Sciatic nerve (tissue), 2 donors: ENCODE results near the gene TACC3. TPM values are rescaled to one million over a fixed set of nuclear protein-coding genes. Genes with fewer than 3 reads are reported as not detected.

Source experiments
- ATAC-seq: fragments of 200-7000 bp; cut with Tn5 transposase; one replicate; pipeline ENCODE4 v1.9.1; 2020; ENCODE audit warnings: mild to moderate bottlenecking, moderate library complexity
- DNase-seq: peaks from one replicate; pipeline ENCODE4 v3.0.0-alpha.2; 2020; ENCODE audit warnings: low spot score
- intact Hi-C: fragments of 100-400 bp; cut with DNase I; formaldehyde crosslinking; loops from one replicate; pipeline ENCODE4 v1.14.2; 2022
- total RNA-seq: library from RNA; stranded (reverse); fragmentation: NEBNext Ultra II Directional; extraction: Animal tissue kit (Norgen Biotek cat#: 25700); gene quantifications from one replicate; pipeline ENCODE4 v1.2.1, GENCODE V29; 2021
- donor health status: DM: no; HTN: no; CAD: no.
- donor health status: DM: no; HTN: no; CAD: no.

TACC3 gene
- total RNA-seq, 1 donor from 2014 or later, result 9.9 TPM

GRCh38 chr4:1718095-1718850, 3.0 kb upstream of the TACC3 start:
- DNase-seq (no peak), ATAC-seq (no peak)
- intact Hi-C loops, result no loop called here

- intact Hi-C loops, result no loop called here
- ATAC-seq (peak; percentile 31), DNase-seq (peak; percentile 76)
Measured at GRCh38 chr4:1720163-1720983, 948 bp upstream of the TACC3 start.

GRCh38 chr4:1721666-1722550, 587 bp downstream of the TACC3 start:
- no peak for DNase-seq
- no peak for ATAC-seq
- intact Hi-C loops, result no loop called here

- no peak for ATAC-seq
- intact Hi-C loops, result no loop called here
Measured at GRCh38 chr4:1722551-1723118, 1.3 kb downstream of the TACC3 start.

GRCh38 chr4:1723131-1723801, 1.9 kb downstream of the TACC3 start:
- ATAC-seq, result no peak
- no peak for DNase-seq
- intact Hi-C loops, result no loop called here

More at GRCh38 chr4:1722551-1723118, 1.3 kb downstream of the TACC3 start:
- DNase-seq, result no peak

- ATAC-seq (no peak), DNase-seq (no peak)
- intact Hi-C loops, result loop anchor here (5.0 kb wide), 1 partner anchor 33 kb away; no protein-coding TSS in a partner anchor
Measured at GRCh38 chr4:1725521-1725920, 4.2 kb downstream of the TACC3 start.

- intact Hi-C loops, result loop anchor here (5.0 kb wide), 1 partner anchor 34 kb away; no protein-coding TSS in a partner anchor
- DNase-seq (peak; percentile 94), ATAC-seq (peak; percentile 58)
Measured at GRCh38 chr4:1726146-1726934, 5.0 kb downstream of the TACC3 start.

- DNase-seq (peak; percentile 76), ATAC-seq (peak; percentile 23)
- intact Hi-C loops, result loop anchor here (5.0 kb wide), 1 partner anchor 35 kb away; no protein-coding TSS in a partner anchor
Measured at GRCh38 chr4:1727117-1728031, 6.1 kb downstream of the TACC3 start.

GRCh38 chr4:1728061-1728980, 7.0 kb downstream of the TACC3 start:
- DNase-seq (no peak), ATAC-seq (no peak)
- intact Hi-C loops, result loop anchor here (5.0 kb wide), 1 partner anchor 36 kb away; no protein-coding TSS in a partner anchor

- DNase-seq (no peak), ATAC-seq (no peak)
- intact Hi-C loops, result no loop called here
Measured at GRCh38 chr4:1730532-1731135, 9.3 kb downstream of the TACC3 start.

GRCh38 chr4:1731180-1731579, 9.9 kb downstream of the TACC3 start:
- DNase-seq, result no peak
- no peak for ATAC-seq
- intact Hi-C loops, result no loop called here

GRCh38 chr4:1732911-1733310, 11.6 kb downstream of the TACC3 start:
- DNase-seq (no peak), ATAC-seq (no peak)
- intact Hi-C loops, result no loop called here

- intact Hi-C loops, result no loop called here
- ATAC-seq (no peak), DNase-seq (no peak)
Measured at GRCh38 chr4:1735215-1735614, 13.9 kb downstream of the TACC3 start.

GRCh38 chr4:1736812-1737211, 15.5 kb downstream of the TACC3 start:
- ATAC-seq, result no peak
- no peak for DNase-seq
- intact Hi-C loops, result no loop called here

GRCh38 chr4:1737666-1738065, 16.3 kb downstream of the TACC3 start:
- DNase-seq (no peak), ATAC-seq (no peak)
- intact Hi-C loops, result no loop called here
